PC-9 (cell line): Measurements from ENCODE around the gene DAAM2.

ENCODE experiments used
- EZH2 ChIP-seq: fragments of 200-600 bp; sonication (generic); IDR thresholded peaks from 2 replicates; pipeline ENCODE4 v1.8.0; 2017; ENCODE audit warnings: antibody characterized with exemption, low read depth
- TF ChIP-seq, protein P1 (sequence below): fragments of 200-600 bp; sonication (generic); conservative IDR thresholded peaks from 2 replicates; pipeline ENCODE4 v1.6.1; 2017; ENCODE audit warnings: mixed run types, antibody characterized with exemption, mild to moderate bottlenecking, moderate library complexity

- TF ChIP-seq, protein P1, sequence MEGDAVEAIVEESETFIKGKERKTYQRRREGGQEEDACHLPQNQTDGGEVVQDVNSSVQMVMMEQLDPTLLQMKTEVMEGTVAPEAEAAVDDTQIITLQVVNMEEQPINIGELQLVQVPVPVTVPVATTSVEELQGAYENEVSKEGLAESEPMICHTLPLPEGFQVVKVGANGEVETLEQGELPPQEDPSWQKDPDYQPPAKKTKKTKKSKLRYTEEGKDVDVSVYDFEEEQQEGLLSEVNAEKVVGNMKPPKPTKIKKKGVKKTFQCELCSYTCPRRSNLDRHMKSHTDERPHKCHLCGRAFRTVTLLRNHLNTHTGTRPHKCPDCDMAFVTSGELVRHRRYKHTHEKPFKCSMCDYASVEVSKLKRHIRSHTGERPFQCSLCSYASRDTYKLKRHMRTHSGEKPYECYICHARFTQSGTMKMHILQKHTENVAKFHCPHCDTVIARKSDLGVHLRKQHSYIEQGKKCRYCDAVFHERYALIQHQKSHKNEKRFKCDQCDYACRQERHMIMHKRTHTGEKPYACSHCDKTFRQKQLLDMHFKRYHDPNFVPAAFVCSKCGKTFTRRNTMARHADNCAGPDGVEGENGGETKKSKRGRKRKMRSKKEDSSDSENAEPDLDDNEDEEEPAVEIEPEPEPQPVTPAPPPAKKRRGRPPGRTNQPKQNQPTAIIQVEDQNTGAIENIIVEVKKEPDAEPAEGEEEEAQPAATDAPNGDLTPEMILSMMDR, result no peak
- no peak for TF ChIP-seq EZH2
Observed at GRCh38 chr6:39950125-39950720, 158.0 kb downstream of the DAAM2 start.
